HTR-8/SVneo (cell line): Measurements from ENCODE around the gene ITGB2.

Experiments used
- DNase-seq: peaks from one replicate; pipeline ENCODE4 v3.0.0; 2011; ENCODE audit warnings: low spot score, mixed read lengths; ENCODE audit not compliant: insufficient read length
- FAIRE-seq: peaks from 2 replicates; lab custom pipeline; 2011; peaks lifted over from hg19 to GRCh38; lab: Jason Lieb, UNC

The ITGB2 gene

DNA sequence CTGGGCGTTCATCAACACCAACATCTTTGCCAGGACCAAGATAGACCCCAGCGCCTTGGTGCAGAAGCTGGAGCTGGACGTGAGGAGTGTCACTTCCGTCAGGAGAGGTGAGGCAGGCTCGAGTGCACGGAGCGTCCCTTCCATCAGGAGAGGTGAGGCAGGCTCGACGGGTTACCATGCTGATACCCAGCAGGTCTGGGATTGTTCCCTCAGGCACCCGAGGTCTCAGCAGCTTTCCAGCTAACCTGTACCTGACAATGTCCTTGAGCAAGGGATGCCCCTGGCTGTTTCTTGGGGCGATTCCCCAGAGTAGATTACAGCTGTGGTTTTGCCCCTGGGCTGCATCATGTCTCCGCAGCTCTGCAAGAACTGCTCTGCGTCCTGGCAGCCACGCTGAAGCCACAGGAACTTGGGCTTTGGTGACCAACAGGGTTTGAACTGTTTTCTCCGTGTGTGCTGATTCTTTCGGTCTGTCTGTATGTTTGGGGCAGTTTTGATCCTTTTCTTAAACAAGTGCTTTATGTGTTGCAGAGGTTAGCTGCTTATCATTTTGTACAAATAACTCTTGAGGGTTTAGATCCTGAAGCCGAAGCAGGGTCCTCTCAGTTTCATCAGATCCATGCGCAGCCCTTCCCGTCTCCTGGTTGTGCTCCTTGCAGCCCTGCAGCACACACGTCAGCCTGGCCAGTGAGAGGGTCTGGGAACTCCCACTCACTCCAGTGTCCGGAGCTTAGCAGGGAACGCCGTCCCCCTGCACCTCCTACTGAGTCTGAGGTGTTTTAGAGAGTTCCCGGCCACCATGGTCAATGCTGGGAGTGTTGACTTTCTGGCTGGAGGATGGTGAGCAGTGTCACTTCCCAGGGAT is 23.2 kb upstream of the ITGB2 start:
- no peak for DNase-seq
- FAIRE-seq, result no peak

DNA sequence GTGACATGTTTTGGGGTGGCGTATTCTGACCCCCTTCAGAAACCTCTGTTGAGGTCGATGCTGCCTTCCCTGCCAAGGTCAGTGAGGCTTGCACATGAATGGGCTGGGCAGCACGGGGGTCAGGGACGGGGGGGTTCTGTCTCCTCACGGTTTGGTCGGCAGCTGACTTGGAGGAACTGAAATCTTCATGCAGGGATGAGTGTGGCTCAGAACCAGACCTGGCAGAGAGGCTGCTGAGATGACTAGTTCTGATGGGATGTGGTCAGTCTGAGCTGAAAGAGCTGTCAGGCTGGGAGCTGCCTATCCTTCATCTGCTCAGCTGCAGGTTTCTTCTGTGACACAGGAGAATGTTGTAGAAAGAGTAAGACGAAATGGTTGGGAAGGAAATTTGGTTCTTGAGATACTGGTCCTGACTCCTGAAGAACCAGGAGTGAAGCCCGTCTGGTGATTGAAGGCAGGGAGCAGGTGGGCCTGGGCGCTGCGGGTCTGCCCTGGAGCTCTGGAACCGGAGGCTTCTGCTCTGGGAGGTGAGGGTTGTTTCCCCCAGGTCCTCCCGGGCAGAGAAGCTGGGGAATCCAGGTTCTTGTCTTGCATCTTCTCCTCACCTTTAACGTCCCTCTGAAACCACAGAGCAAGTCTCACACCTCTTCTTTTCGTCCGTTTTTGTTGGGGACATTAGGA is 22.4 kb upstream of the ITGB2 start:
- FAIRE-seq (no peak), DNase-seq (no peak)

DNA sequence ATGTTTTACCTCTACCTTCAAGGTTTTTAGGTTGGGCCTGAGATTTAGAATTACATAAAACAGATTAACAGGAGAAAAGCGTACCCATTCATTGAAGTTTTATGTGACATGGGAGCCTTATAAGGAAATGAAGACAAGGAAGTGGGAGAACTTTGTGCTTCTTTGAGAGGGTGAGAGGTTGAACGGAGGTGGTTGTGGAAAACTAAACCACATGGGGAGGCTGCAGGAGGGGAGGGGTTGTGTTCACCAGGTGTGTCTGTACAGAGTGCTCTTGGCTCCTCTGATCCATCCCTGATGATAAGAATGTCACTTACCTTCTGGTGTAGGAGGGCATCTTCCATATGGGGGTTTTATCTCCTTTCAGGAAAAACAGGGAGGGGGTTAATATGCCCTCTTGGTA is 21.9 kb upstream of the ITGB2 start:
- DNase-seq (no peak), FAIRE-seq (no peak)

DNA sequence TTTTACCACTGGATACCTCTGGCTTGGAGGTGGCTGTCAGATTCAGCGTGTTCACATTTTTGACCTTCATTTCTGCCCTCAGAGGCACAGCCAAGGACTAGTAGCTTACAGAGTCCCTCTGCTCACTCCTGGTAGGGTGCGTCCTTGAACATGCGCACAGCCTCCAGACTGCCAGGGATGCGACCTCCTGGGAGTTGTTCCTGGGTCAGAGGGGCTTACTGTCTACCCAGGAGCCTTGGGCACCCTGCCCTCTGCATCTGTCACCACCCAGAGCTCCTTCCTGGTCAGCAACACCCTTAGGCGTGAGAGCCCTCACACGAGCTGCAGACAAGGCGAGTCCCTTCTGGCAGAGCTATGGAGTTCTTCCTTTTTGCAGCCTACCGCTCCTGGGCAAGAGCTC is 20.9 kb upstream of the ITGB2 start:
- no peak for FAIRE-seq
- no peak for DNase-seq

DNA sequence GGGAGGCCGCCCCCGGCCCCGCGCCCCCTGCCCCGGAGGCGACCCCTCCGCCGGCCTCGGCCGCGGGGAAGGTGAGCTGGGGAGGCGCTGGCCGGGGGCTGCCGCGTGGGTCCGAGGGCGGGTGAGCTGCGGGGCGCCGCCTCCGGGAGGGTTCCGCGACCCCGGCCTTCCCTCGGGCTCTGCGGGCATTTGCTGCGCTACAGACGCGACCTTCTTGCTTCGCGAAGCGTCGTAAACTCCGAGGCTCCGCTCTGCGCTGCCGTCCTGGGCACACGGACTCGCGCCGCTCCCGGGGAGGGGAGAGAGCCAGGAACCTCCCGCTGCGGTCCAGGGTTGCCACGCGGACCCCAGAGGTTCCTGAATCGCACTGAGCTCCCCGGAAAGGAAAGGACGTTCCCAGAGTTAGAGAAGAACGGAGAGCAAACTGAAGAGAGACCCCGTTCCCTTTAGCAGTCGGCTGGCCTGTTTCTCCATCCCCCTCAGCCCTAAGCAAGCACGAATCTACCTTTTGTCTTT is 19.5 kb upstream of the ITGB2 start:
- no peak for FAIRE-seq
- DNase-seq, result peak; percentile 14

DNA sequence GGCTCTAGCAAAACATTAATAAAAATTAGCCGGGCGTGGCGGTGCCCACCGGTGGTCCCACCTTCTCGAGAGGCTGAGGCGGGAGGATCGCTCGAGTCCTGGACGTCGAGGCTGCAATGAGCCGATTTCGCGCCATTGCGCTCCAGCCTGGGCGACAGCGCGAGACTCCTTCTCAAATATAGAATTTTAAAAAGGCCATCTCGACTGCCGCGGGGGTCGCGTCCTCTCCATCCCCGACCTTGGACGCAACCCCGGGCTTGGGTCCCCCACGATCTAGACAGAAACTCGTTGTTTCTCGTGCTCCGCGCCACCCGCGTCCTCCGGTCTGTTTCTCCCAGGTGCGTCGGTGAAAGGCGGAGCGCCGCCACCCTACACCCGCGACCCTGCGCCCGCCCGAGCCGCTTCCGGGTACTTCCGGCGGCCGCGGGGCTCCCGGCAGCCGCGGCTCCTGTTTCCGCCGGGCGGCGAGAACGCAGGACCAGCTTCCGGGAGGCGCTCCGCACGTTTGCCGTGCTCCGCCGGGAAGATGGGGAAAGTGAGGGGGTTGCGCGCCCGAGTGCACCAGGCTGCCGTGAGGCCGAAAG is 18.9 kb upstream of the ITGB2 start, which contains the start of gene SLX9:
SLX9 (plus strand) TSS at position 498 of the 584 bp plus-strand sequence; CDS start at position 527, 29 bp downstream.
- peak; percentile 31 for FAIRE-seq

DNA sequence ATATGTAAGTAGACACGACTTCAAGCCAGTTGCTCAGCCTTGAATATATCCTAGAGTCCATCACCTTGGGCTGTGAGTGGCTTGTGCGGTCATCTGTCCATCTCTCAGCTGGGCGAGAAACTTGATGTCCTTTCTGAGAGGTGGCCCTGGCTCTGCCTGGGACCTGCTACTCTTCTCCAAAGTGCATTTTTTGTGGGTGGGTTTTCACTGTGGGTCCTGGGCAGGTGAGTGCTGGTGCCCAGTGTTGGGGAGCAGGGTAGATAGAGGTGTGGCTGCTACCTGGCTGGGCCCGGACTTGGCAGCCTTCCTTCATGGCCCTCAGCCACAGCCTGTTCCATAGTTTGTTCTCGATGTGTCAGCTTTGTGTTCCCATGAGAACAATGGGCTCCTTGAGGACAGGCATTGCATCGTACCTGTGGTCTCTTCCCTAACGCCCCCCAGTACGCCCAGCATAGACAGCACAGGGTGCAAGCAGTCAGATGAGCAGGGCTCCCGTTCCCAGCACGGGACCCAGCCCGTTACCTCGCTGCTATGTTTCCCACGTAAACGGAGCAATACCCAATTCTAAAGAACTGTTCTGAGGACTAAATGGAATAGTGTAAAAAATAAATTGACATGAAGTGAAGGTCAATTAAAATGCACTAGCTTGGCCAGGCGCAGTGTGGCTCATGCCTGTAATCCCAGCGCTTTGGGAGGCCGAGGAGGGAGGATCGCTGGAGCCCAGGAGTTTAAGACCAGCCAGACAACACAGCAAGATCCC is 18.3 kb upstream of the ITGB2 start:
- DNase-seq (no peak), FAIRE-seq (no peak)

More for the DNA sequence above, 18.9 kb upstream of the ITGB2 start, which contains the start of gene SLX9:
- DNase-seq, result peak; percentile 84

DNA sequence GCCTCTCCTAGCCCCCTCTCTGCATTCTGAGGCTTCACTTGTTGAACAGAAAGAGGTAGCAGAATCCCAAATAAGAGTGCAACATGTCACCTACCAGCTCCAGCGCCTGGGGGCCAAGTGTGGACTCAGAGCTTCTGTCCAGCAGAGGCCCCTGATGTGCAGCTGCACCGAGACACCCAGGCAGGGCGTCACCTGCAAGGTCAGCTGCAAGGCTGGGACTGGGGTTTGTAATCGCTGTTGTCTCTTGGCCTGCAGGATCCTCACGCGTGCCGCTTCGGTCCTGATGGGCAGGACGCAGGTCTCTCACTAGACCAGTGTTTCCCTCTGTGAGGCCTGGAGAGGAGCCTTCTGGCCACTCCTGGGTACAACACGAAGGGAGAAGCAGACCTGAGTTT is 14.8 kb upstream of the ITGB2 start:
- DNase-seq (no peak), FAIRE-seq (no peak)

DNA sequence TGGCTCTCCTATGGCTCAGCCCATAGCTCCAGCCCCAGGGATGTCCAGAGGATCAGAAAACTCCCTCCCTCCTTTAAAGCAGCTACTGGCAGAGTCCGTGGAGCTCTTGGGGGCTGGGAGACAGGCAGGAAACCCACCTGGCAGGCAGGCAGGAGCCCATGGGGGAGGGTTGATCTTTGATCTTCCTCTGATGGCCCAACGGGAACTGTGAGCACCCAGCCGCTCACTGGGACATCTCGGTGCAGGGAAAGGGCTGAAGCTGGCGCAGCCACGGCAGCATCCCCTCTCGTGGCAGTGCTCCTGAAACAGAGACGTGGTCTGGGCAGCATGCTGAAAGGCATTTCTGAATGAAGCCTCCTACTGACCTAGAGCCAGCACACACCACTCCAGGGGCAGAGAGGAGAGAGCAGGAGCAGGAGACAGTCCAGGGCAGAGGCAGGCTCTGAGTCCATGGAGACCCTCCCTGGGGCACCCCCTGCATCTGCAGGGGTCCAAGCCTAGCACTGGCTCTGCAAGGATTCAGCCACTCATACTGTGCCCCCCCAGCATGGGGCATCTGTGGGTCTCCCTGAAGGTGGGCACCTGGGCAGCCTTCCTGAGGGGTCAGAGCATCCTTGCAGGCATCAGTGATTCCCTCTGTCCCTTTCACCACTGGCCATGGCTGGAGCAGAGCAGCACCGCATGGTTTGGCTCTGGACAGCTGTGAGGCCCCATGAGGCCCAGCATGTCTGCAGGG is 14.3 kb upstream of the ITGB2 start:
- FAIRE-seq, result no peak
- DNase-seq, result no peak

DNA sequence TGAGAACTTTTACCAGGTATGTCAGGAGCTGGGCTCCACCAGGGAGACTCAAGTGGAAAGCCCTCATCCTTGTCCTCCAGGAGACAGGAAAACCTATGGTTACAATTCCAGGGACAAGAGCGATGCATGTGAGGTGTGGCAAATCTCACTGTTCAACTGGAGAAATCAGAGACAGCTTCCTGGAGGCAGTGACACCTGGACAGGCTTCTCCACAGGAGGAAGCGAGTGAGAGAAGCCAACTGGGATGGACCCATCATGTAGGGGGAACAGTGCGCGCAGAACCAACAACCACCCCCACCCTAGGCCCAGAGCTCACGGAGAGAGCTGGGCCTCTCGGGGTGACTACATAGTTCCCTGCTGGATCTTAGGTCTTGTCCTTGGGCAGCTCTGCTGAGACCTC is 13.6 kb upstream of the ITGB2 start:
- no peak for DNase-seq
- no peak for FAIRE-seq

DNA sequence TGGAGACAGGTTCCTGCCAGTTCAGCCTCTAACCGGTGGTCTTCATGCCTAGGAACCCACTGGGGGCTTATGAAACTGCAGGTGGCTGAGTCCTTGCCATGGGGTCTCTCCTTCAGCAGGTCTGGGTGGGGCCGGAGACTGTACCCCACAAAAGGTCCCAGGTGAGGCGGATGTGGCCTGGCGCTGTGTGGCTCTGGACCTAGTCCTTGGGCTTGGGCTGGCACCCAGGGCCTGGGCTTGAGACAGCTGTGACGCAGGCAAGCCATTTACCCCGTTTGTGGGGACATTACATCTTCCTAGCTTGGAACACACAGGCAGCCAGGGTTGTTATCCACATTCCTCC is 13.2 kb upstream of the ITGB2 start:
- FAIRE-seq (no peak), DNase-seq (no peak)

DNA sequence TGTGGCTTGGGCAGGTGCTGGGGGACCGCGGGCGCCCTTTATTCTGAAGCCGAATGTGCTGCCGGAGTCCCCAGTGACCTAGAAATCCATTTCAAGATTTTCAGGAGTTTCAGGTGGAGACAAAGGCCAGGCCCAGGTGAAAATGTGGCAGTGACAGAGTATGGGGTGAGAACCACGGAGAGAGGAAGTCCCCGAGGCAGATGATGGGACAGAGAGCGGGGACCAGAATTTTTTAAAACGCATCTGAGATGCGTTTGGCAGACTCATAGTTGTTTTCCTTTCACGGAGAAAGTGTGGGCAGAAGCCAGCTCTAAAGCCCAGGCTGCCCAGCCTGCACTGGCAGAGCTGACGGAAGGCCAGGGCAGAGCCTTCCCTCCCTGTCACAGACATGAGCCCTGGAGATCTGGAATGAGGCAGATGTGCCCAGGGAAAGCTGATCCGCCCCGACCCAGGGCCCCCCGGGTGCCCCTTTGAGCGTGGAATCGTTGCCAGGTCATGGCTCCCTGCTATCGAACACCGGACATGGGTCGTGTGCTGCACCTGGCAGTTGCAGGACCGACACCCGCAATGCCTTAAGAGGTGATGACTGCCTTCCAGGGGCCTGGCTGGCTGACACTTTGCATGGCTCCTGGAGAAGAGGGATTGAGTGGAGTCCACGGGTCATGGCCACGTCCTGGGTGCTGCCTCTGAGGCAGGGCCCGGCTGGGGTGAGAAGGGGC is 12.7 kb upstream of the ITGB2 start:
- DNase-seq (no peak), FAIRE-seq (no peak)

DNA sequence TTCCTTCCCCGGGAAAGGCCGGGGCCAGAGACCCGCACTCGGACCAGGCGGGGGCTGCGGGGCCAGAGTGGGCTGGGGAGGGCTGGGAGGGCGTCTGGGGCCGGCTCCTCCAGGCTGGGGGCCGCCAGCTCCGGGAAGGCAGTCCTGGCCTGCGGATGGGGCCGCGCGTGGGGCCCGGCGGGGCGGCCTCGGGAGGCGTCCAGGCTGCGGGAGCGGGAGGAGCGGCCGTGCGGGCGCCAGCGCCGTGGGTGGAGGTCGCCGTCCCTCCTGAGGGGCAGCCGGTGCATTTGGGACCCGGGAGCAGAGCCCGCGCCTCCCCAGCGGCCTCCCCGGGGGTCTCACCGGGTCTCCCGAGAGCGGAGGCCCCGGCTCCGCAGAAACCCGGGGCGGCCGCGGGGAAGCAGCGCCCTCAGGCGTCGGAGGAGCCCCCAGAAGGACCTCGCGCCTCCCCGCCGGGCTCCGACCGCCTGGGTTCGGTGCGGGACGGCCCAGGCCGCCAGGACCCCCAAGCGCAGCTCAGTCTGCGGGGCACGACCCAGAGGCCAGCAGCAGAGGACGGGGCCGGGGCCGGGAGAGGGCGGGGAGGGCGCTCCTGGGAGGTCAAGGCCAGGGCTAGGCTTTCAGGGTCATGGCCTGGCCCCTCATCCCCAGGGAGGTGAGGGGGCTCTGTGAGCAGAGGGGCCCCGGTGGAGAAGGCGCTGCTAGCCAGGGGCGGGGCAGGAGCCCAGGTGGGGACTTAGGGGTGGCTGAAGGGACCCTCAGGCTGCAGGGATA is 11.9 kb upstream of the ITGB2 start:
- FAIRE-seq (no peak), DNase-seq (no peak)

DNA sequence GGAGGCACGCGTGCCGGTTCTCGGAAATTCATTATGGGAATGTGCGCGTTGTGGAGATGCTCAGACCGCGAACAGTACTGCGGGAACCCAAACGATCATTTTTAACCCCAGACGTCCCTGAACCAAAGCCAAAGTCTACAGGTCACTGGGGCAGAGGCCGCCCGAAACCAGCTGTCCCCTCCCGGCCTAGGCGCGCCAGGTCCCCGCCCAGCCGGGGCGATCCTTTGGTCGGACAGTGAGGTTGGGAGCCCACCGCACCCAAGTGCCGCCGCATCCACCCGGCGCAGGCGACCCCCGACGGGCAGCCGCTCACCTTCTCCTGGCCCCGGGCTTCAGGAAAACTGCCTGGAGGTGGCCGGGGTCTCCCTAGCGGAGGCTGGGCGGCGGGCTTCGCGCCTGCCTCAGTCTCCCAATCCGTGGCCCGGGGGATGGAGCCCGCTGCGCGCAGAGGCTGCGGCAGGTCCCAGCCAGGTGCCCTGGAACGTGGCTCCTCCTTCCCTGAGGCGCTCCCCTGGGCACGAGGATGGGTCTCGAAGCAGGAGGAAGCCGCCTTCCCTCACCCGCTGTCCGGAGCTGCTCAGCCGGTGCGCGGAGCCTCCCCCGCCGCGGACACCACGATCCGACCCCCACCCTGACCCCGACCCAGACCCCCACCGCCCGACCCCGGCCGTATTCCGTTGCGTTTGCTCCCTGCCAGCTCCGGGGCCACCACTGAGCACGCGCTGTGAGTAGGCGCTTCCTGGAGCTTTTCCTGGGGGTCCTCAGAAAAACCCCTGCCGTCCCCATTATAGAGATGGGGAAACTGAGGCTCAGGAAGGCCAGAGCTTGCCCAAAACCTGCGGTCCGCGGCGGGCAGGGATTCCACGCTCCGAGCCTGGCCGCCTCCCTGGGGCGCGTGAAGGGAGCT is 11.1 kb upstream of the ITGB2 start:
- FAIRE-seq, result no peak

DNA sequence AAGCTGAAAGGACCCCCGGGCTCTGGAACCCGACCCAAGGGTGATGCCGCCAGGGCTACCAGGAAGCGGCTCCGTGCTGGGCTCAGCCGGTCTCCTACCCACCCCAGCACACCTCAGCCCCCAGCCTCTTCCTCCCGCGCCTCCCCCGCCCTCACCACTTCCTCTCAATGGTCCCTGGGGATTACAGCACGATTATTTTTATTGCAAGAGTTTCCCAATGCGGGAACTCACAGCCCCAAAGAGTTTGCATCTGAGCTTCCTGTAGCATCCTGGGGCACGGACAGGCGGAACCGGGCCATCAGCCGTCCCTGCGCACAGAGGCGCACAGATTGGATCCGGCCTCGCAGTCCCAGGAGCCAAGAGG is 10.4 kb upstream of the ITGB2 start:
- FAIRE-seq, result no peak
- no peak for DNase-seq

More for the DNA sequence above, 11.1 kb upstream of the ITGB2 start:
- DNase-seq, result no peak

DNA sequence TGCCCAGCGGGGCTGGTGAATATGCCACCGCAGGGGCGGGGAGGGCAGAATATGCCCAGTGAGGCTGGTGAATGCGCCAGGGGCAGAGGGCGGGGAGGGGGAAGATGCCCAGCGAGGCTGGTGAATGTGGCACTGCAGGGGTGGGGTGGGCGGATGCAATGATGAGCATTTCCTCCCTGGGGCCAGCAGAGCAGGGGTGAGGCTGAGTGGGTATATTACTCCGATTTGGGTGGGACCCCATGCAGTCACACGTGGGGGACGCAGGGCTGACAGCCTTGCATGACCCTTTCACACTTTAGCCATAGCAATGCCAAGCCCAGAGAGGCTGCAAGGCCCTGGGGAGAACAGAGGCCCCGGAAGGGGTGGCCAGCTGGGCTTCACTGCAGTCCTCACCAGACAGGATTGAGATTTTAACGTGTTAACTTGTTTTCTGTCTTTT is 9.9 kb upstream of the ITGB2 start:
- FAIRE-seq, result no peak
- DNase-seq, result no peak

DNA sequence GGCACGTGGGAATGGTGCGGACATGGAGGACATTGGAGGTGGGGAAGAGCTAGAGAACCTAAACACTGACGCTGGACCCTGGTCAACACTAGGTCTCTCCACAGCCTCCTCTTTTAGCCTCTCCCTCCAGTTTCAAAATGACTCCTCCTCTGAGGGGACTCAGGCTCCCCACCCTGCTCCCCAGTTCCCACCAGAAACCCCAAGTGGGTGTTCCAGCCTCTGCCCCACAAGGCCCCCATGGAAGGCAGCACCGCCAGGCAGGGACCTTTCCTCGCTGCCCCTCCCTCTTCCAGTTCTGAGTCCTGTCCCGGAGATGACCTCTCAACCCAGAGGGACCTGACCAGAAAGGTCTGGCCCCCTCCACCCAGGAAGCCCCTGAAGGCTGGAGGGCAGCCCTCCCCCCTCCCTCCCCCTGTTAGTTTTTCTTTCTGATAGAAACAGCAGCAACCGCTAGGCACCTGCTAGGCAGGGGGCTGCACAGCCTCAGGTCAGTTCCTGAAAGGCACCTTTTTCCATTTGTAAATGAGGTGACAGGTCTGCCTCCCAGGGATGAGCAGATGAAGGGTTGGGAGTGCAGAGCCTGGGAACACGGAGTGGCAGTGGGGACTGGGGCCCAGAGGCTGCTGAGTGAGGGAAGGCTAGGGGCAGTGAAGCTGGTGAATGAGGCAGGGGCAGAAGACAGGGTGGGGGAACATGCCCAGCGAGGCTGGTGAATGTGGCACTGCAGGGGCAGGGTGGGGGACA is 9.3 kb upstream of the ITGB2 start:
- DNase-seq, result no peak
- FAIRE-seq, result no peak
